ENCODE results near the gene CLEC16A. TPM values are rescaled to one million over a fixed set of nuclear protein-coding genes. Genes with fewer than 3 reads are reported as not detected.

Gene CLEC16A
- total and polyA plus RNA-seq, 2 experiments from 2014 or later: 17.5 to 26.8 TPM

- Histone ChIP-seq H3K4me1 (ENCODE audit: low read depth) (peaks cover 3% of the 10 kb centered on the region), H3K27ac (no peak overlapping the region), H3K4me3 (no peak overlapping the region), H3K36me3 (no peaks in the 10 kb centered on the region), H3K27me3 (no peaks in the 10 kb centered on the region), H3K9me3 (ENCODE audit: low read depth) (no peaks in the 10 kb centered on the region)
- TF ChIP-seq CTCF (IDR thresholded peaks at IDR 0.05; ENCODE audit: low read depth, low read length): no peak
- no peak for DNase-seq (ENCODE audit: low read depth in 1 of 2, low spot score in 1 of 2)
These were observed 207.0 kb downstream of the CLEC16A start for GRCh38 chr16:11151156-11151884.

- Histone ChIP-seq H3K36me3 (no peaks in the 10 kb centered on the region), H3K4me1 (ENCODE audit: low read depth) (peaks cover 3% of the 10 kb centered on the region), H3K27ac (no peak overlapping the region), H3K4me3 (no peak overlapping the region), H3K27me3 (no peaks in the 10 kb centered on the region), H3K9me3 (ENCODE audit: low read depth) (no peaks in the 10 kb centered on the region)
- no peak for DNase-seq (ENCODE audit: low read depth in 1 of 2, low spot score in 1 of 2)
- no peak for TF ChIP-seq CTCF (IDR thresholded peaks at IDR 0.05; ENCODE audit: low read depth, low read length)
These were observed 207.7 kb downstream of the CLEC16A start for GRCh38 chr16:11151885-11152629.

- Histone ChIP-seq H3K27me3 (no peaks in the 10 kb centered on the region), H3K4me1 (ENCODE audit: low read depth) (peaks cover 3% of the 10 kb centered on the region), H3K4me3 (no peak overlapping the region), H3K9me3 (ENCODE audit: low read depth) (no peaks in the 10 kb centered on the region), H3K36me3 (no peaks in the 10 kb centered on the region), H3K27ac (no peak overlapping the region)
- TF ChIP-seq CTCF (IDR thresholded peaks at IDR 0.05; ENCODE audit: low read depth, low read length): no peak
- DNase-seq (ENCODE audit: low read depth in 1 of 2, low spot score in 1 of 2): no peak
These were observed 208.4 kb downstream of the CLEC16A start for GRCh38 chr16:11152677-11153331.

GRCh38 chr16:11155284-11155806 is 211.0 kb downstream of the CLEC16A start:
- Histone ChIP-seq H3K36me3 (no peaks in the 10 kb centered on the region), H3K4me1 (ENCODE audit: low read depth) (peaks cover 7% of the 10 kb centered on the region), H3K9me3 (ENCODE audit: low read depth) (no peaks in the 10 kb centered on the region), H3K27me3 (no peaks in the 10 kb centered on the region), H3K4me3 (no peak overlapping the region), H3K27ac (peak overlapping the region; percentile 5)
- no peak for TF ChIP-seq CTCF (IDR thresholded peaks at IDR 0.05; ENCODE audit: low read depth, low read length)
- DNase-seq (ENCODE audit: low read depth in 1 of 2, low spot score in 1 of 2): peak in 1 of 2 donors; percentile 74

GRCh38 chr16:11156401-11156800 is 212.0 kb downstream of the CLEC16A start:
- no peak for TF ChIP-seq CTCF (IDR thresholded peaks at IDR 0.05; ENCODE audit: low read depth, low read length)
- Histone ChIP-seq H3K4me1 (ENCODE audit: low read depth) (peaks cover 11% of the 10 kb centered on the region), H3K36me3 (no peaks in the 10 kb centered on the region), H3K9me3 (ENCODE audit: low read depth) (no peaks in the 10 kb centered on the region), H3K27me3 (no peaks in the 10 kb centered on the region), H3K4me3 (no peak overlapping the region), H3K27ac (no peak overlapping the region)
- DNase-seq (ENCODE audit: low read depth in 1 of 2, low spot score in 1 of 2): no peak

Data from cardiac muscle cell (in vitro differentiated cells and primary cell).